H1 (cell line): ENCODE results near the gene TTC3. TPM values are rescaled to one million over a fixed set of nuclear protein-coding genes. Genes with fewer than 3 reads are reported as not detected.

Experiments used
- CHD7 ChIP-seq: fragments of 300-600 bp; sonication (generic); IDR thresholded peaks from 2 replicates; pipeline ENCODE4 v1.7.1; 2012; ENCODE audit warnings: low read length, moderate library complexity, mild to moderate bottlenecking, inconsistent platforms; ENCODE audit not compliant: insufficient replicate concordance
- EGR1 ChIP-seq: IDR thresholded peaks from 2 replicates; pipeline ENCODE4 v1.6.1; 2011; ENCODE audit warnings: low read depth, low read length, borderline replicate concordance
- EP300 ChIP-seq, 2 experiments: IDR thresholded peaks; 1 replicate in 1 of 2; 2 replicates in 1 of 2; pipeline ENCODE4 v1.6.1; 2011 to 2012; ENCODE audit warnings: low read depth in 2 of 2, low read length in 2 of 2, mild to moderate bottlenecking in 2 of 2, borderline replicate concordance in 1 of 2, inconsistent platforms in 1 of 2, moderate library complexity in 1 of 2
- EZH2 ChIP-seq: fragments of 200-600 bp; sonication (generic); IDR thresholded peaks from 2 replicates; pipeline ENCODE4 v1.7.1; 2012; ENCODE audit warnings: low read depth, mild to moderate bottlenecking, moderate library complexity, low read length, inconsistent platforms; ENCODE audit not compliant: severe bottlenecking
- JUND ChIP-seq: IDR thresholded peaks from 2 replicates; pipeline ENCODE4 v1.6.1; 2011; ENCODE audit warnings: mild to moderate bottlenecking, improper control_type of control experiment, low read length
- SIX5 ChIP-seq: IDR thresholded peaks from 2 replicates; pipeline ENCODE4 v1.6.1; 2011; ENCODE audit warnings: mild to moderate bottlenecking, low read depth, low read length
- polyA plus RNA-seq, 7 experiments: library from polyadenylated mRNA; depleted of rRNA in 3 of 7; stranded (reverse) in 5 of 7; unstranded in 2 of 7; fragments of >200 nt in 5 of 7; fragments of 200-250 nt in 2 of 7; gene quantifications; 1 replicate in 5 of 7; 2 replicates in 1 of 7; 4 replicates in 1 of 7; pipeline versions ENCODE4 v1.2.1 to v1.2.3, GENCODE V29; 2011 to 2013; ENCODE audit warnings: missing spikeins in 2 of 7, mixed read lengths in 2 of 7
- total RNA-seq: library from RNA; stranded (reverse); fragmentation: NEBNext Ultra II Directional; extraction: Animal tissue kit (Norgen Biotek cat#: 25700); gene quantifications from 2 replicates; pipeline ENCODE4 v1.2.1, GENCODE V29; 2021

Gene TTC3
- total and polyA plus RNA-seq, 2 of the 8 experiments (the other 6 are each of a cell fraction or from before 2014, with no cell fraction given) = 11.0 to 36.2 TPM

DNA sequence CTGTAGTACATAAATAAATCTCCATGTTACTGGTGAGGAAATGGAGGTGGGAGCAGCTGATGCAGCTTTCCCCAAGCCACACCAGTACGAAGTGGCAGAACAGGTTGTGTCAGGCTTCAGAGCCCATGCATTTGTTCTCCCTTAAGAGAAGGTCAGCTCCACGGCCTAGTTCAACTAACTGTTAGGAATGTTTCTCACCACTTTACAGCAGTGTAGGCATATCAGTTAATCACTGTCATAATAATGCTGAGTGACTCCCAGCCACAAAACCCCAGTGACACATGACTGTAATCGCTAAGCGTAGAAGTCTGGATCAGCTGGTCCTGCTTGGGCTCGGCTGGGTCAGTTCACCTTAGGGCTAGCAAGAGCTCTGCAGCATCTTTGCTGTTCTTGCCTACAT, 103.7 kb downstream of the TTC3 start (continued):
- TF ChIP-seq CHD7 (no peak), SIX5 (no peak), EGR1 (no peak), JUND (no peak), EZH2 (no peak), EP300 (IDR thresholded peaks at IDR 0.05; ENCODE audit: borderline replicate concordance in 1 of 2, low read depth in 2 of 2, low read length in 2 of 2) (no peak)
